Ascending aorta (tissue), 2 donors: ENCODE results near the gene CLMP. TPM values are rescaled to one million over a fixed set of nuclear protein-coding genes. Genes with fewer than 3 reads are reported as not detected.

ENCODE experiments used
- DNase-seq, 2 donors: peaks; one replicate each; pipeline ENCODE4 v3.0.0-alpha.2; 2019; ENCODE audit warnings: low spot score in 2 of 2
- H3K27ac ChIP-seq, 2 donors: fragments of 200-600 bp; sonication (generic); one replicate each; pipeline ENCODE4 v1.5.1; 2016 to 2017; ENCODE audit warnings: mild to moderate bottlenecking in 1 of 2
- H3K27me3 ChIP-seq: fragments of 200-600 bp; sonication (generic); one replicate; pipeline ENCODE4 v1.5.1; 2017
- H3K36me3 ChIP-seq, 2 donors: fragments of 200-600 bp; sonication (generic); one replicate each; pipeline ENCODE4 v1.5.1; 2016
- H3K4me1 ChIP-seq, 2 donors: fragments of 200-600 bp; sonication (generic); one replicate each; pipeline ENCODE4 v1.5.1; 2016 to 2017; ENCODE audit warnings: mild to moderate bottlenecking in 1 of 2
- H3K4me3 ChIP-seq, 2 donors: fragments of 200-600 bp; sonication (generic); one replicate each; pipeline ENCODE4 v1.5.1; 2016 to 2017; ENCODE audit warnings: mild to moderate bottlenecking in 1 of 2
- H3K9me3 ChIP-seq, 2 donors: fragments of 200-600 bp; sonication (generic); one replicate each; pipeline ENCODE4 v1.5.1; 2016
- intact Hi-C: fragments of 100-400 bp; cut with DNase I; formaldehyde crosslinking; loops from one replicate; pipeline ENCODE4 v1.15.1; 2023
- total RNA-seq: library from RNA; depleted of rRNA; stranded (reverse); fragments of >200 nt; gene quantifications from one replicate; pipeline ENCODE4 v1.1.0, GENCODE V29; 2016
- TF ChIP-seq, protein P1 (sequence below), 3 experiments: fragments of 200-600 bp in 2 of 3; fragments of 450-650 bp in 1 of 3; sonication (generic) in 2 of 3; IDR thresholded peaks; one replicate each; pipeline ENCODE4 v1.5.1; 2016 to 2019; ENCODE audit warnings: antibody characterized with exemption in 3 of 3, mild to moderate bottlenecking in 1 of 3, moderate library complexity in 1 of 3

The CLMP gene
- total RNA-seq, 1 donor from 2014 or later = 70.6 TPM

GRCh38 chr11:123227763-123228495 lies 32.9 kb upstream of the CLMP start:
- H3K27ac ChIP-seq = no peak overlapping the region
- TF ChIP-seq, protein P1, sequence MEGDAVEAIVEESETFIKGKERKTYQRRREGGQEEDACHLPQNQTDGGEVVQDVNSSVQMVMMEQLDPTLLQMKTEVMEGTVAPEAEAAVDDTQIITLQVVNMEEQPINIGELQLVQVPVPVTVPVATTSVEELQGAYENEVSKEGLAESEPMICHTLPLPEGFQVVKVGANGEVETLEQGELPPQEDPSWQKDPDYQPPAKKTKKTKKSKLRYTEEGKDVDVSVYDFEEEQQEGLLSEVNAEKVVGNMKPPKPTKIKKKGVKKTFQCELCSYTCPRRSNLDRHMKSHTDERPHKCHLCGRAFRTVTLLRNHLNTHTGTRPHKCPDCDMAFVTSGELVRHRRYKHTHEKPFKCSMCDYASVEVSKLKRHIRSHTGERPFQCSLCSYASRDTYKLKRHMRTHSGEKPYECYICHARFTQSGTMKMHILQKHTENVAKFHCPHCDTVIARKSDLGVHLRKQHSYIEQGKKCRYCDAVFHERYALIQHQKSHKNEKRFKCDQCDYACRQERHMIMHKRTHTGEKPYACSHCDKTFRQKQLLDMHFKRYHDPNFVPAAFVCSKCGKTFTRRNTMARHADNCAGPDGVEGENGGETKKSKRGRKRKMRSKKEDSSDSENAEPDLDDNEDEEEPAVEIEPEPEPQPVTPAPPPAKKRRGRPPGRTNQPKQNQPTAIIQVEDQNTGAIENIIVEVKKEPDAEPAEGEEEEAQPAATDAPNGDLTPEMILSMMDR (IDR thresholded peaks at IDR 0.05) = no peak
- no peaks in the 10 kb centered on the region for H3K9me3 ChIP-seq
- no peak for DNase-seq
- H3K4me1 ChIP-seq = peaks cover 0 to 3% of the 10 kb centered on the region in 2 donors
- no peak overlapping the region for H3K4me3 ChIP-seq
- H3K36me3 ChIP-seq = no peaks in the 10 kb centered on the region
- intact Hi-C loops = no loop called here
- H3K27me3 ChIP-seq = no peaks in the 10 kb centered on the region

GRCh38 chr11:123221584-123221983 lies 26.5 kb upstream of the CLMP start:
- Histone ChIP-seq H3K27me3 (no peaks in the 10 kb centered on the region), H3K4me1 (no peaks in the 10 kb centered on the region), H3K36me3 (no peaks in the 10 kb centered on the region), H3K27ac (no peak overlapping the region), H3K4me3 (no peak overlapping the region), H3K9me3 (peaks cover 0 to 4% of the 10 kb centered on the region in 2 donors)
- DNase-seq = no peak
- TF ChIP-seq, protein P1 (IDR thresholded peaks at IDR 0.05) = no peak
- intact Hi-C loops = no loop called here

DNA sequence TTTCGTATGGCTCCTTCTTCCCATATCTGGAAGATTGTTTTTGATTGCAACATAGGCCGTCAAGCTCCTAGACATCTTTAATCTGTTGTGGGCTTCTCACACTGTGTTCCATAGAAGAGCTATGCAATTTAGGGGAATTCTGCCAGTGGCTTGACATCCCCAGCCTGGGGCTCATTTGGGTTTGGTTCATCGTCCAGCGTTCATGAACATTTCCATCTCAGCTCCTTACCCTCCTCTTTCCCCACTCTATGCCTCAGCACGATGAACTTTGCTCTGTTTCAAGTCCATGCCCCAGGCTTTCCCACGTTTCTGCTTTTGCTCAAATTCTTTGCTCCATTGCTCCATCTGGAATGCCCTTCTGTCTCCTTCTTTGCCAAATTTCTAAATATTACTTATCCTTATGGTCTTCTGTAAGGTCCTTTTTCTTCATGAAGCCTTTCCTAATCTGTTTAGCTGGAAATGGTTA lies 26.1 kb upstream of the CLMP start:
- H3K9me3 ChIP-seq = peaks cover 0 to 4% of the 10 kb centered on the region in 2 donors
- TF ChIP-seq, protein P1 (IDR thresholded peaks at IDR 0.05) = no peak
- intact Hi-C loops = no loop called here
- no peak for DNase-seq
- no peaks in the 10 kb centered on the region for H3K27me3 ChIP-seq
- H3K4me3 ChIP-seq = no peak overlapping the region
- H3K36me3 ChIP-seq = no peaks in the 10 kb centered on the region
- H3K27ac ChIP-seq = no peak overlapping the region
- H3K4me1 ChIP-seq = no peaks in the 10 kb centered on the region

DNA sequence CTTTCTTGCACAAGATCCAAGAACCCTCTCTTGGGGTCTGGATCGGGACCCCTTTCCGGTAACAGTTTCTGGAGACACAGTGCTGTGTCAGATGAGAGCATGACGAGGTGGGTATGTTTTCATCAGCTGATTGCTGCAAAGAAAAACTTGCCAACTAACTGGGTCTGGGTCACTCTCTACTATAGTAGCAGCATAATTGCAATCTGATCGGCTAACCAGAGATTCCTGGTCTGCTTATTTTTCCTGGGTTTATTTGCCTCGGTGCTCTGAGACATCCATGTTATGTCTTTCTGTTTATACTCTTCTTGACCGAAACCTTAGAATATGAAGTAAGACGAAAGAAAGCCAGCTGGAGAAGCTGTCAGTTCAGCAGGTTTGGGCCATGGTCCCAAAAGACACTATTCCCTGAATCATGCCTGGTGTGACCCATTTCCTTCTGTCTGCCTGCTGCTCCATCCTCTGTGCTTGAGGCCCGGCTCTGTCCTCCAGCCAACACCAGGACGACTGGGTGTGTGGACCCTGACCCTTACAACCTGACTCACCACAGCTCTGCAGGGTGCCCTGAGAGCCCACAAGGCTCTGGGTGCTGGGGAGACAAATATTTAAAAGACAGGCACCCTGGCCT lies 24.1 kb upstream of the CLMP start:
- no peak for DNase-seq
- TF ChIP-seq, protein P1 (IDR thresholded peaks at IDR 0.05) = no peak
- H3K4me3 ChIP-seq = no peak overlapping the region
- intact Hi-C loops = no loop called here
- H3K27me3 ChIP-seq = no peaks in the 10 kb centered on the region
- H3K27ac ChIP-seq = no peak overlapping the region
- no peaks in the 10 kb centered on the region for H3K36me3 ChIP-seq
- H3K9me3 ChIP-seq = peaks cover 0 to 4% of the 10 kb centered on the region in 2 donors
- H3K4me1 ChIP-seq = no peaks in the 10 kb centered on the region

GRCh38 chr11:123218451-123218850 lies 23.4 kb upstream of the CLMP start:
- intact Hi-C loops = no loop called here
- Histone ChIP-seq H3K27ac (no peak overlapping the region), H3K4me1 (no peaks in the 10 kb centered on the region), H3K36me3 (no peaks in the 10 kb centered on the region), H3K9me3 (peaks cover 0 to 4% of the 10 kb centered on the region in 2 donors), H3K27me3 (no peaks in the 10 kb centered on the region), H3K4me3 (no peak overlapping the region)
- TF ChIP-seq, protein P1 (IDR thresholded peaks at IDR 0.05) = no peak
- no peak for DNase-seq
